ENCODE measurements around the gene LRRC40.

LRRC40 gene

DNA sequence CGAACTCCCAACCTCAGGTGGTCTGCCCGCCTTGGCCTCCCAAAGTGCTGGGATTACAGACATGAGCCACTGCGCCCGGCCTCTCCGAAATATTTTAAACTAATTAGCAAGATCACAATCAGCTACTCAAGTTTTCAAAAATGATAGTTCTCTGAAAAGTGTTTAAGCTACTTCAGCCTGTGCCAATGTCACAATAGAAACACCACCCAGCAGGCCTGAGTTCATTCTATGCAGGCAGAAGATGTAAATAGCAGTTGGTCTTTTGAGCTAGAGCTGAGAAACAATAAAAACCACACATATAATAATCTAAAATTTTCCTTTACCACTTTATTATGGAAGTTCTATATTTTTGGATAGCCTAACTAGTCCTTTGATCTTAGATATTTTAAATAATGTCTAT is 96.1 kb downstream of the LRRC40 start:
- no peak for DNase-seq

DNA sequence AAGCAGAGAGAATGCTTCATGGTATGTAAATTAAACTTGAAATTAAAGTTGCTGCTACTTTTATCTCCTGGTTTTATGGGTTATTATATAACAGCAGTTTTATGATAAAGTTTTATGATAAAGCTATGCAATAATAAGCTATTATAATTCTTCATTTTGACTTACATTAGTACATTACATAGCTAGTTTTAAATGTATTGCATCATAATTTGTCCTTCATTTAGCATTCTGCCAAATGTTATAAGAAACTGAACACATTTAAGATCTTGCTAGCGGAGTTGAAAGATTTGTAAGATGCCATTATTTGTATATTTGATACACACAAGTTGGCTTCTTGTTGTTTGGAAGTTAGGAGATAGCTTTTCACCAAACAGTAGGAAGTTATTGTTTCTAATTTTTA is 101.6 kb downstream of the LRRC40 start:
- DNase-seq = no peak

DNA sequence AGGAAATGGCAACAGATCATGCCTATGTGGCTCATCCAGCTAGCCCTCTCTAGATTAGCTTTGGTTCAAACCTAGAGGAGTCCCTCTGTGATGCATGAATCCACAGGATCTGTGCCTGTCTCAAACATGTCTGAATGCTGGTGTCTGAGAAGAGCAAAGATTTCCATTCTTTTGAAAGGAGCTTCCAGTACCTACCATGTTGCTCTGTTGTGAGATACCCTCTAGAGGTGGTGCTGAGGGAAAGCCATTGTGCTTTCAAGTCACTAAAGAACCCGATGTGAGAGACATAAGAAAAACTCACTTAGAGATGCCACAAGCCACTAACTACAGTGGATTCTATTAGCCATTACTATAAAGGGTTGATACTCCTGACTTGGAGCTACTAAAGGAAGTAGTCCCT is 103.6 kb downstream of the LRRC40 start:
- DNase-seq = no peak

DNA sequence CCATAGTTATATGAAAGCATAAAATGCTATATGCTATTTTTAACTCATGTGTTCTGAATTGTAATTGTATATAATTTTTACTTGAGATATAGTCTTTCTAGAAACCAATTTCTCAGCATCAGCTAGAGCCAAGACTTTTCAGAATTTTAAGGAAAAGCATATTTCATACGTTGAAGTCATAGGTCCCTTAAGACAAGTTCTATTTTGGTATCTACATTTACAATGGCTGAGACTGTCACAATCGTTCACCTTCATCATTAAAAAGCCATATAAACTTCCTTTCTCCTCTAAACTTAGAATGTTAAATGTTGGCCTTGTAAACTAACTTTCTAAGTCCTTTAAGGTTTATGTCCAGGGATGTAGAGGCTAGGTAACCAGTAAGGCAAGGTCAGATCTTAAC is 104.1 kb downstream of the LRRC40 start:
- DNase-seq = no peak
